Liver (tissue), 9 donors: Measurements from ENCODE around the gene OLFML2B. TPM values are rescaled to one million over a fixed set of nuclear protein-coding genes. Genes with fewer than 3 reads are reported as not detected.

Experiments
- DNase-seq: peaks from one replicate; pipeline ENCODE4 v3.0.0-alpha.2; 2017; ENCODE audit warnings: low spot score
- H3K27ac ChIP-seq, 2 donors: one replicate each; pipeline ENCODE4 v1.7.0; 2013; ENCODE audit warnings: inconsistent platforms in 2 of 2, low read length in 2 of 2, control low read depth in 1 of 2, low read depth in 1 of 2, mild to moderate bottlenecking in 1 of 2
- H3K27me3 ChIP-seq, 4 donors: one replicate each; pipeline versions ENCODE4 v1.6.1 to v1.7.0; 2013; ENCODE audit warnings: low read length in 3 of 4, inconsistent platforms in 1 of 4, mild to moderate bottlenecking in 1 of 4, moderate library complexity in 1 of 4; ENCODE audit not compliant: control insufficient read depth in 4 of 4, insufficient read depth in 4 of 4
- H3K36me3 ChIP-seq, 4 donors: one replicate each; pipeline versions ENCODE4 v1.6.1 to v1.7.0; 2013; ENCODE audit warnings: low read length in 3 of 4, mild to moderate bottlenecking in 3 of 4, low read depth in 1 of 4, moderate library complexity in 1 of 4; ENCODE audit not compliant: control insufficient read depth in 4 of 4, insufficient read depth in 3 of 4
- H3K4me1 ChIP-seq, 4 donors: one replicate each; pipeline versions ENCODE4 v1.6.1 to v1.7.0; 2013; ENCODE audit warnings: low read length in 3 of 4, mild to moderate bottlenecking in 3 of 4, moderate library complexity in 1 of 4; ENCODE audit not compliant: control insufficient read depth in 4 of 4, insufficient read depth in 4 of 4
- H3K4me3 ChIP-seq, 3 donors: one replicate each; pipeline versions ENCODE4 v1.6.1 to v1.7.0; 2013; ENCODE audit warnings: low read length in 3 of 3, control low read depth in 1 of 3, low read depth in 1 of 3, mild to moderate bottlenecking in 1 of 3
- H3K9ac ChIP-seq, 2 donors: one replicate each; pipeline ENCODE4 v1.7.0; 2013; ENCODE audit warnings: low read length in 2 of 2, mild to moderate bottlenecking in 2 of 2, moderate library complexity in 2 of 2, control low read depth in 1 of 2, low read depth in 1 of 2
- H3K9me3 ChIP-seq, 4 donors: one replicate each; pipeline versions ENCODE4 v1.6.1 to v1.7.0; 2013; ENCODE audit warnings: low read length in 3 of 4; ENCODE audit not compliant: control insufficient read depth in 4 of 4
- ATF3 ChIP-seq: IDR thresholded peaks from 2 replicates; pipeline ENCODE4 v1.6.1; 2016; ENCODE audit warnings: antibody characterized with exemption
- CTCF ChIP-seq: fragments of 150-350 bp; IDR thresholded peaks from 2 replicates; pipeline ENCODE4 v1.5.1; 2017; ENCODE audit warnings: improper control_type of control experiment, low read depth, low read length; ENCODE audit not compliant: missing input control
- EGR1 ChIP-seq, 2 donors: IDR thresholded peaks; 2 replicates each; pipeline ENCODE4 v1.6.1; 2016 to 2018; ENCODE audit warnings: antibody characterized with exemption in 2 of 2, low read depth in 2 of 2
- FOXA1 ChIP-seq: IDR thresholded peaks from 2 replicates; pipeline ENCODE4 v1.6.1; 2016; ENCODE audit warnings: antibody characterized with exemption
- FOXA2 ChIP-seq: IDR thresholded peaks from 2 replicates; pipeline ENCODE4 v1.6.1; 2016; ENCODE audit warnings: antibody characterized with exemption
- GABPA ChIP-seq, 2 donors: IDR thresholded peaks in 1 of 2; conservative IDR thresholded peaks in 1 of 2; 2 replicates each; pipeline ENCODE4 v1.6.1; 2016; ENCODE audit warnings: antibody characterized with exemption in 2 of 2, mild to moderate bottlenecking in 1 of 2, moderate library complexity in 1 of 2
- HNF4A ChIP-seq, 2 donors: conservative IDR thresholded peaks; 2 replicates each; pipeline ENCODE4 v1.6.1; 2016; ENCODE audit warnings: antibody characterized with exemption in 2 of 2, mild to moderate bottlenecking in 2 of 2
- HNF4G ChIP-seq: IDR thresholded peaks from 2 replicates; pipeline ENCODE4 v1.6.1; 2016; ENCODE audit warnings: antibody characterized with exemption
- JUND ChIP-seq, 2 donors: IDR thresholded peaks; 2 replicates each; pipeline ENCODE4 v1.6.1; 2016; ENCODE audit warnings: antibody characterized with exemption in 2 of 2
- MAX ChIP-seq: IDR thresholded peaks from 2 replicates; pipeline ENCODE4 v1.6.1; 2016; ENCODE audit warnings: antibody characterized with exemption
- NR2F2 ChIP-seq: IDR thresholded peaks from 2 replicates; pipeline ENCODE4 v1.6.1; 2016; ENCODE audit warnings: antibody characterized with exemption
- REST ChIP-seq: IDR thresholded peaks from 2 replicates; pipeline ENCODE4 v1.6.1; 2016; ENCODE audit warnings: antibody characterized with exemption, mild to moderate bottlenecking
- RXRA ChIP-seq, 2 donors: IDR thresholded peaks; 2 replicates each; pipeline ENCODE4 v1.6.1; 2017 to 2018; ENCODE audit warnings: antibody characterized with exemption in 2 of 2, mild to moderate bottlenecking in 1 of 2
- SP1 ChIP-seq: IDR thresholded peaks from 2 replicates; pipeline ENCODE4 v1.6.1; 2018; ENCODE audit warnings: antibody characterized with exemption, mild to moderate bottlenecking
- TAF1 ChIP-seq: conservative IDR thresholded peaks from 2 replicates; pipeline ENCODE4 v1.6.1; 2016; ENCODE audit warnings: antibody characterized with exemption, mild to moderate bottlenecking
- YY1 ChIP-seq: IDR thresholded peaks from 2 replicates; pipeline ENCODE4 v1.6.1; 2016; ENCODE audit warnings: antibody characterized with exemption, mild to moderate bottlenecking
- ZBTB33 ChIP-seq: IDR thresholded peaks from 2 replicates; pipeline ENCODE4 v1.6.1; 2016; ENCODE audit warnings: antibody characterized with exemption
- WGBS: extraction: QIAGEN DNeasy Blood & Tissue Kit; methylation state at CpG from one replicate; pipeline ENCODE4 v1.1.7; 2013; 5-methylcytosine and 5-hydroxymethylcytosine counted together
- polyA plus RNA-seq, 2 donors: library from polyadenylated mRNA; stranded (reverse) in 1 of 2; unstranded in 1 of 2; fragments of 200-250 nt in 1 of 2; fragments of >200 nt in 1 of 2; fragmentation: Nextera tagmentation in 1 of 2; extraction: Ambion mirVana in 1 of 2; gene quantifications; one replicate each; pipeline versions ENCODE4 v1.2.1 to v1.2.3, GENCODE V29; 2013 to 2015
- total RNA-seq, 2 donors: library from RNA; depleted of rRNA; stranded (reverse); fragments of >200 nt; gene quantifications; one replicate each; pipeline ENCODE4 v1.2.3, GENCODE V29; 2014
- donor health status: healthy.
- donor health status: healthy.
- donor health status: healthy.
- donor health status: healthy.
- donor health status: healthy.

OLFML2B gene
- total and polyA plus RNA-seq, 4 donors: 0.54 to 0.84 (median 0.74) TPM

- no peak overlapping the region for H3K4me3 ChIP-seq
- 82% methylated on average over 5 of the region's 5 CpGs for WGBS
- no peaks in the 10 kb centered on the region for H3K36me3 ChIP-seq
- peaks cover 0 to 8% (median 2%) of the 10 kb centered on the region in 4 donors for H3K9me3 ChIP-seq
- TF ChIP-seq RXRA (IDR thresholded peaks at IDR 0.05) (no peak), YY1 (no peak), TAF1 (no peak), ZBTB33 (no peak), CTCF (no peak), HNF4A (conservative IDR thresholded peaks at IDR 0.05) (no peak), FOXA2 (no peak), ATF3 (no peak), JUND (IDR thresholded peaks at IDR 0.05) (no peak), FOXA1 (no peak), EGR1 (IDR thresholded peaks at IDR 0.05; ENCODE audit: low read depth in 2 of 2) (no peak), REST (no peak), GABPA (IDR thresholded peaks at IDR 0.05 in 1 of 2, conservative IDR thresholded peaks at IDR 0.05 in 1 of 2) (no peak), SP1 (no peak), NR2F2 (no peak), MAX (no peak), HNF4G (no peak)
- no peak overlapping the region for H3K9ac ChIP-seq
- no peaks in the 10 kb centered on the region for H3K27me3 ChIP-seq
- H3K27ac ChIP-seq: no peak overlapping the region
- no peaks in the 10 kb centered on the region for H3K4me1 ChIP-seq
- DNase-seq: no peak
Measured at GRCh38 chr1:161987872-161988271, 35.8 kb downstream of the OLFML2B start.

GRCh38 chr1:161987303-161987702 lies 36.4 kb downstream of the OLFML2B start:
- Histone ChIP-seq H3K36me3 (no peaks in the 10 kb centered on the region), H3K9me3 (peaks cover 0 to 8% (median 2%) of the 10 kb centered on the region in 4 donors), H3K4me3 (no peak overlapping the region), H3K4me1 (no peaks in the 10 kb centered on the region), H3K27ac (no peak overlapping the region), H3K9ac (no peak overlapping the region), H3K27me3 (no peaks in the 10 kb centered on the region)
- WGBS: 71% methylated on average over 1 of the region's 1 CpG
- TF ChIP-seq NR2F2 (no peak), TAF1 (no peak), JUND (IDR thresholded peaks at IDR 0.05) (no peak), HNF4A (conservative IDR thresholded peaks at IDR 0.05) (no peak), GABPA (IDR thresholded peaks at IDR 0.05 in 1 of 2, conservative IDR thresholded peaks at IDR 0.05 in 1 of 2) (no peak), ZBTB33 (no peak), FOXA1 (no peak), ATF3 (no peak)
- DNase-seq: no peak
